Kidney epithelial cell (primary cell): Measurements from ENCODE around the gene CSPG5. TPM values are rescaled to one million over a fixed set of nuclear protein-coding genes. Genes with fewer than 3 reads are reported as not detected.

ENCODE experiments used
- DNase-seq: peaks from one replicate; pipeline ENCODE4 v3.0.0-alpha.2; 2010; ENCODE audit warnings: low read depth
- H3K27me3 ChIP-seq: 2 replicates; pipeline ENCODE4 v1.6.0; 2011; ENCODE audit warnings: low read length; ENCODE audit not compliant: control insufficient read depth, insufficient read depth
- H3K36me3 ChIP-seq: 2 replicates; pipeline ENCODE4 v1.5.1; 2011; ENCODE audit warnings: low read length; ENCODE audit not compliant: control insufficient read depth, insufficient read depth
- H3K4me3 ChIP-seq: 2 replicates; pipeline ENCODE4 v1.5.1; 2011; ENCODE audit warnings: low read depth, mild to moderate bottlenecking, control low read depth, low read length
- CTCF ChIP-seq: IDR thresholded peaks from 2 replicates; pipeline ENCODE4 v1.5.1; 2011; ENCODE audit warnings: mild to moderate bottlenecking, moderate library complexity, low read length, control low read depth, inconsistent platforms; ENCODE audit not compliant: insufficient read depth, poor library complexity, severe bottlenecking
- total RNA-seq: library from RNA; depleted of rRNA; stranded (reverse); fragments of >200 nt; gene quantifications from 2 replicates; pipeline ENCODE4 v1.2.3, GENCODE V29; 2015

Gene CSPG5
- total RNA-seq, 1 donor from 2014 or later, result 0.71 TPM

DNA sequence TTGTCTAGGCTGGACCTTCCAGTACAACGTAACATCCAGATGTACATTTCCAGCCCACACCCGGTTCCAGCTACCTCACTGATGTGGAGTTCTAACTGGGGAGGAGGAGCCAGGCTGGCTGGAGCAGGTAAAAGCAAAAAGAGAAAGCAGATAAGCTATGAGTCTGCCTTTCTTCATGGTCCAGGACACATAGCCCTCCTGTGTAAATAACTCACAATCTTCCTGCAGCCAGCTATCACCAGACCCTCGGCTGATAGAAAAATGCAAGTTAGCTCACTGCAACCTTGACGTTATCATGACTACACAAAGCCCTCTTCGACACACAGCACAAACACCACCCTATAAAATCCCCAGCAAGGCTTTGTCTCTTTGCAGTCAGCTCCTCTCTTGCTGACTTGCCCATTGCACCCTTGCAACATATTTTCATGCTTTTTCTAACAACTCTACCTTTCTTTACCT is 44.6 kb downstream of the CSPG5 start:
- DNase-seq, result no peak
- TF ChIP-seq CTCF, result no peak
- Histone ChIP-seq H3K4me3 (no peak overlapping the region), H3K36me3 (no peaks in the 10 kb centered on the region), H3K27me3 (no peaks in the 10 kb centered on the region)

GRCh38 chr3:47533481-47533880 is 45.2 kb downstream of the CSPG5 start:
- no peak for DNase-seq
- H3K4me3 ChIP-seq, result no peak overlapping the region

DNA sequence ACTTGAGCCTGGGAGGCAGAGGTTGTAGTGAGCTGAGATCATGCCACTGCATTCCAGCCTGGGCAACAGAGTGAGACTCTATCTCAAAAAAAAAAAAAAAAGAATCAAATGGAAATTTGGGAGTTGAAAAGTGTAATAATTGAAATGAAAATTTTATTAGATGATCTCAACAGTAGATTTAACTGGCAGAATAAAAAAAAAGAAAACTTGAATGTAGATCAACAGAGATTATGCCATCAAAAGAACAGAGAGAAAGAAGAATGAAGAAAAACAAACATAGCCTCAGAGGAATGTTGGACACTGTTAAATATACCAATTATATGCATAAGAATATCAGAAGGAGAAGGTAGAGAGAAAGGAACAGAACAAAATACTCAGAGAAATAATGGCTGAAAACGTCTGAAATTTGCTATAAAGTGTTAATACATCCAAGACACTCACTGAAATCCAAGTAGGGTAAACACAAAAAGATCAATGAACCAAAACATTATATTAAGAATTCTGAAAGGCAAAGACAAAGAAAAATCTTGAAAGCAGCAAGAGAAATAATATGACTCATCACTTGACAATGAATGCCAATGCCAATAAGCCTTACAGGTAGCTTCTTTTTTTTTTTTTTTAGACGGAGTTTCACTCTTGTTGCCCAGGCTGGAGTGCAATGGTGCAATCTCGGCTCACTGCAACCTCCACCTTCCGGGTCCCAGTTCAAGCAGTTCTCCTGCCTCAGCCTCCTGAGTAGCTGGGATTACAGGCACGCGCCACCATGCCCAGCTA is 50.5 kb downstream of the CSPG5 start:
- H3K36me3 ChIP-seq, result no peaks in the 10 kb centered on the region
- DNase-seq, result peak; percentile 16
- no peak overlapping the region for H3K4me3 ChIP-seq
- TF ChIP-seq CTCF, result no peak
- no peaks in the 10 kb centered on the region for H3K27me3 ChIP-seq

More at GRCh38 chr3:47533481-47533880, 45.2 kb downstream of the CSPG5 start:
- Histone ChIP-seq H3K36me3 (no peaks in the 10 kb centered on the region), H3K27me3 (no peaks in the 10 kb centered on the region)
- TF ChIP-seq CTCF, result no peak

DNA sequence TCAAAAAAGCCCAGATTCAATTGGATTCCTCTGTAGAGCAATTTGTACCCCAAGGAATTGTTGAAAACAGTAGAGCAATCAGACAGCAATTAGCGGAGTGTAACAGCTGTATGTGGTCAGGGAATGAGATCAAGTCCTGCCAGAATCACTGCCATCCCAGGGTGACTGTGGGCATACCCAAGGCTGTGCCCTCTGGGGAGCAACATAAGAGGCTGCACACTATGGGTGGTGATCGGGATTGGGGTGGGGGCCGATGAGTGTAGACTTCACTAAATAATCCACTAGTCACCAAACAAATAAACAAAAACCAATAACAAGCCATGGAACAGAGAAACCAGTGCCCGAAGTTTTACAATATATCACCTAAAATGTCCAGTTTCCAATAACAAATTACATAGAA is 53.0 kb downstream of the CSPG5 start:
- H3K4me3 ChIP-seq, result no peak overlapping the region
- no peak for DNase-seq
- no peaks in the 10 kb centered on the region for H3K36me3 ChIP-seq
- no peaks in the 10 kb centered on the region for H3K27me3 ChIP-seq
- TF ChIP-seq CTCF, result no peak

GRCh38 chr3:47523310-47524073 is 55.2 kb downstream of the CSPG5 start:
- Histone ChIP-seq H3K36me3 (no peaks in the 10 kb centered on the region), H3K4me3 (no peak overlapping the region), H3K27me3 (no peaks in the 10 kb centered on the region)
- no peak for TF ChIP-seq CTCF
- DNase-seq, result no peak
